ENCODE results near the gene REM2. TPM values are rescaled to one million over a fixed set of nuclear protein-coding genes. Genes with fewer than 3 reads are reported as not detected.

The REM2 gene
- total RNA-seq, 2 experiments from 2014 or later = 0.20 to 0.27 TPM

DNA sequence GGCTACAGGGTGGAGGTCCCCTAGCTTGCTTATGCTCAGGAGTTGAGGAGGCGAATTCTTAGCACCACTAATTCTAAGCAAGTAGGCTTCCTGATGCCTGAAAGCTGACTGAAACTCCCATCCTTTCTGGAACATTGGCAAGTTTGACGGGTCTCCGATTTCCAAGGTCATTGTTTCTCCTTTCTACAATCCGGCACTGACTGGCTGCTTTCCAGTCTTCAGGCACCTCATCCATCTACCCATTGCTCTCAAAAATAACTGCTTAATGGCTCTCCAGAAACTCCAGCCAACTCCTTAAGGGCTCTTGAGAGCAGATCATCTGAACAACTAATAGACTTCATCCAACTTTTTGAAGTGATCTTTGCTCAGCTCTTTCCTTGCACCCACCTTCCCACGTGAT is 13.3 kb downstream of the REM2 start:
- DNase-seq = no peak
- Mint-ChIP-seq H3K4me3 (no peak overlapping the region), H3K36me3 (ENCODE audit: low read depth) (peaks cover 8% of the 10 kb centered on the region), H3K27ac (no peak overlapping the region), H3K27me3 (no peaks in the 10 kb centered on the region), H3K4me1 (ENCODE audit: low read depth) (peaks cover 13% of the 10 kb centered on the region), H3K9me3 (no peaks in the 10 kb centered on the region)
- ChIA-PET POLR2A (interaction anchor here (1.2 to 1.6 kb wide), 2 partner anchors 9 to 35 kb away, joined by 3 to 7 read pairs; no protein-coding TSS in a partner anchor), CTCF (interaction anchor here (0.8 to 2.5 kb wide), 8 partner anchors 10 to 326 kb away, joined by 3 to 34 read pairs (median 6); partner anchors contain the start of gene LRP10)
- intact Hi-C loops (cut with micrococcal nuclease) = no loop called here
- TF ChIP-seq CTCF (IDR thresholded peaks at IDR 0.05) = no peak
- ATAC-seq = no peak

GRCh38 chr14:22896760-22897159 is 13.7 kb downstream of the REM2 start:
- intact Hi-C loops (cut with micrococcal nuclease) = no loop called here
- ChIA-PET POLR2A (interaction anchor here (1.2 to 1.6 kb wide), 2 partner anchors 10 to 35 kb away, joined by 3 to 7 read pairs; no protein-coding TSS in a partner anchor), CTCF (interaction anchor here (0.8 to 2.5 kb wide), 8 partner anchors 11 to 340 kb away, joined by 3 to 34 read pairs (median 5); partner anchors contain the start of genes LRP10 and REM2)
- no peaks in the 10 kb centered on the region for H3K9me3 Mint-ChIP-seq
- ATAC-seq = no peak
- no peaks in the 10 kb centered on the region for H3K27me3 Mint-ChIP-seq
- H3K27ac Mint-ChIP-seq = no peak overlapping the region
- no peak overlapping the region for H3K4me3 Mint-ChIP-seq
- peaks cover 13% of the 10 kb centered on the region for H3K4me1 Mint-ChIP-seq (ENCODE audit: low read depth)
- peaks cover 11% of the 10 kb centered on the region for H3K36me3 Mint-ChIP-seq (ENCODE audit: low read depth)
- TF ChIP-seq CTCF (IDR thresholded peaks at IDR 0.05) = no peak
- DNase-seq = no peak

DNA sequence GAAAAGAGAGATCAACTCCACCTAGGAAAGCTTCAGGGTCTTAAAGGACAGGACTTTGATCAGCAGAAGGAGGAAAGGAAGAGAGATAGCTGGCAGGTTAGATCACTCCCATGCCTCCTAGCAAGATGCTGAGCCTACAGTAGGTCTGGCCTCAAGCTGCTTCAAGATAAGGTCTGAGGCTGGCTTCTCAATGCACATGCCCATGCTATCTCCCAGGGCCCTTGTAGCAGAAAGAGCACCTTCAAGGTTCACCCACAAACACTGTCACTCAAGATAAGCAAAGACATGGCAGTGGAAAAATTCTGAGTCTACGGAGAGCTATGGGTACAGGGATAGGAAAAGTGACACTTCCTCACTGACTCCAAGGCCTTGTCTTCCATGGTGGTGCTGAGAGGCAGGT is 14.3 kb downstream of the REM2 start:
- H3K36me3 Mint-ChIP-seq (ENCODE audit: low read depth) = peaks cover 16% of the 10 kb centered on the region
- no peak for TF ChIP-seq CTCF (IDR thresholded peaks at IDR 0.05)
- no peak overlapping the region for H3K27ac Mint-ChIP-seq
- DNase-seq (no peak), ATAC-seq (no peak)
- ChIA-PET CTCF (interaction anchor here (0.9 to 2.5 kb wide), 5 partner anchors 13 to 340 kb away, joined by 3 to 34 read pairs (median 4); partner anchors contain the start of genes LRP10 and REM2), POLR2A (interaction anchor here (1.0 to 1.6 kb wide), 2 partner anchors 10 to 21 kb away, joined by 3 to 7 read pairs; no protein-coding TSS in a partner anchor)
- H3K4me3 Mint-ChIP-seq = no peak overlapping the region
- peaks cover 13% of the 10 kb centered on the region for H3K4me1 Mint-ChIP-seq (ENCODE audit: low read depth)
- no peaks in the 10 kb centered on the region for H3K9me3 Mint-ChIP-seq
- H3K27me3 Mint-ChIP-seq = no peaks in the 10 kb centered on the region
- intact Hi-C loops (cut with micrococcal nuclease) = no loop called here

DNA sequence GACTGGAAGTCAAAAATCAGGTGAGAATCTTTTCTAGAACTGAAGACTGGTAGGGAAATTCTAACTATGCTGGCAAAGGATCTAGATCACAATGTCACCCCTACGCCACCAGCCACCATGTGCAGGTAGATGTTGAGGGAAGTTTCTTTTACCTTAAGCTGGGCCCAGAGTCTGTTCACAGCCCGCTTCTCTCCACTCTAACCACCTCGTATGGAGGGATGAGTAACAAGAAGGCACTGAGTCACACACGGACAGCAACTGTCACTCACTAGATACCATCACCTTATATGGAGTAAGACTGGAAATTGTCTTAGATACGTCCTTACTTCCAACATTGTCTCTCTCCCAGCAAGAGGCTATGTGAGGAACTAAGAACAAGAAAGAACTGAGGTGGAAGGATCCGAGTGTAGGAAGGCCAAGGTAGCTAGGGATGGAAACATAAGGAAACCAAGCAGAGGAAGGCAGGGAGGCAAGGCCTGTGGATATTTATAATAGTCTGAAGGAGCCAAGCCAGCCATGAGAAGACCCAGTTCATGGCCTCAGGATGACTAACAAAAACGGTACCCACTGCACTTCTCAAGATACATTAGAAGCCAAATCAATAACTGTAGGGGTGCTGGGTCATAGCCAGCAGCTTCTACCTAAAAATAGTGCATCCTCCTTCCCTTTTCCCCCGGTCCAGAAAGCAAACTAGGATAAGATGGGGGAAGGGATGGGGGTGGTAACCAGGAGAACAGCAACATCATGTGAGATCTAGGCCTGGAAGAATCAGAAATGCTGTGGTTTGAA is 15.5 kb downstream of the REM2 start:
- Mint-ChIP-seq H3K9me3 (no peaks in the 10 kb centered on the region), H3K4me1 (ENCODE audit: low read depth) (peaks cover 13% of the 10 kb centered on the region), H3K27me3 (no peaks in the 10 kb centered on the region), H3K27ac (peak overlapping the region; percentile 74), H3K4me3 (no peak overlapping the region), H3K36me3 (ENCODE audit: low read depth) (peaks cover 20% of the 10 kb centered on the region)
- peak; percentile 35 for DNase-seq
- ChIA-PET POLR2A (no interaction called here), CTCF (interaction anchor here (1.4 to 6.7 kb wide), 6 partner anchors 13 to 340 kb away, joined by 4 to 119 read pairs (median 29); partner anchors contain the start of genes LRP10, RBM23 and REM2)
- ATAC-seq = peak; percentile 88
- TF ChIP-seq CTCF (IDR thresholded peaks at IDR 0.05) = no peak
- intact Hi-C loops (cut with micrococcal nuclease) = no loop called here

Data from activated CD8-positive, alpha-beta T cell treated with anti-CD3 and anti-CD28 coated beads for 36 hours (primary cell).